HepG2 (cell line): ENCODE measurements around the gene KLHL33.

ENCODE experiments used
- RAD51 ChIP-seq: fragments of 450-650 bp; IDR thresholded peaks from 2 replicates; pipeline ENCODE4 v1.6.1; 2016; ENCODE audit warnings: borderline replicate concordance
- SATB2 ChIP-seq: sonication (generic); formaldehyde crosslinking; IDR thresholded peaks from 2 replicates; pipeline ENCODE4 v1.5.0; 2020; ENCODE audit warnings: missing genetic modification reagents

DNA sequence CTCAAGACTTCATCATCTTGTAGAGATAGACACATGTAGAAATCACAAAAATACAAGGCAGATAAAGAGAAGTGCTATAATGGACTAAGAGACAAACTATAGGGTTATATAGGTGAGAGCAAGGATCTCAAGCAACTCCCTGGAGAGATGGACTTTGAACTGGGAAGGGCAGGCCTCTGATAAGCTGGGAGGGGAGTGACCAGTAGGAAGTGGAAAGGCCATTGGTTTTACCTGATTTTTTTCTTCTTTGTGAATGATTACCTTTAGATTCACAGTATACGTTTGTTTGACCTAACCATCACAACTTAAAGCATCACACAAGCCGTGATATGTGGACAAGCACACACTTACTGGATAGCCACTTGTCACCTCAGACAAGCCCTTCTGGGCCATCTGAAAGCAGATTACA, 17.5 kb downstream of the KLHL33 start:
- TF ChIP-seq RAD51 (no peak), SATB2 (CRISPR knock-in tag) (no peak)
